Transverse colon (tissue), 3 donors: ENCODE data around the gene VPS35L.

Experiments used
- CTCF ChIP-seq, 5 experiments: fragments of 200-600 bp in 3 of 5; fragments of 450-650 bp in 2 of 5; sonication (generic) in 3 of 5; IDR thresholded peaks; 1 replicate in 2 of 5; 2 replicates in 3 of 5; pipeline ENCODE4 v1.5.1; 2016 to 2017; ENCODE audit warnings: antibody characterized with exemption in 5 of 5, inconsistent platforms in 3 of 5, mild to moderate bottlenecking in 2 of 5, moderate library complexity in 1 of 5
- POLR2A ChIP-seq: fragments of 450-650 bp; IDR thresholded peaks from one replicate; pipeline ENCODE4 v1.6.1; 2016; ENCODE audit warnings: antibody characterized with exemption, mild to moderate bottlenecking, moderate library complexity

GRCh38 chr16:19588661-19589060, 33.2 kb downstream of the VPS35L start:
- TF ChIP-seq CTCF (IDR thresholded peaks at IDR 0.05) = no peak
- TF ChIP-seq POLR2A = no peak
